ENCODE measurements around the gene BORCS8. TPM values are rescaled to one million over a fixed set of nuclear protein-coding genes. Genes with fewer than 3 reads are reported as not detected.

The BORCS8 gene
- total RNA-seq, 2 donors from 2014 or later: 18.0 to 26.9 TPM

- H3K27ac ChIP-seq: peak overlapping the region; percentile 62 to 68
- H3K9me3 ChIP-seq: no peaks in the 10 kb centered on the region
- TF ChIP-seq POLR2A (IDR thresholded peaks at IDR 0.05) (no peak), CTCF (IDR thresholded peaks at IDR 0.05) (no peak), POLR2AphosphoS5 (IDR thresholded peaks at IDR 0.05) (no peak)
- no peak for DNase-seq (ENCODE audit: low spot score)
- 9% methylated on average over 11 of the region's 11 CpGs for WGBS
- peak overlapping the region; percentile 44 to 53 for H3K4me3 ChIP-seq
- H3K27me3 ChIP-seq (replicated peaks; ENCODE audit: insufficient read depth): no peaks in the 10 kb centered on the region
- intact Hi-C loops (cut with DNase I): no loop called here
- H3K4me1 ChIP-seq (replicated peaks): peaks cover 8% of the 10 kb centered on the region
- H3K36me3 ChIP-seq: no peaks in the 10 kb centered on the region
Observed at GRCh38 chr19:19202707-19203011, 10.7 kb upstream of the BORCS8 start.

- Histone ChIP-seq H3K4me3 (peak overlapping the region; percentile 44 to 53), H3K27me3 (replicated peaks; ENCODE audit: insufficient read depth) (no peaks in the 10 kb centered on the region), H3K27ac (peak overlapping the region; percentile 62 to 68), H3K36me3 (no peaks in the 10 kb centered on the region), H3K9me3 (no peaks in the 10 kb centered on the region), H3K4me1 (replicated peaks) (peaks cover 8% of the 10 kb centered on the region)
- 73% methylated on average over 19 of the region's 19 CpGs for WGBS
- no peak for DNase-seq (ENCODE audit: low spot score)
- intact Hi-C loops (cut with DNase I): no loop called here
- TF ChIP-seq CTCF (IDR thresholded peaks at IDR 0.05): no peak
- TF ChIP-seq POLR2A (IDR thresholded peaks at IDR 0.05): no peak
- no peak for TF ChIP-seq POLR2AphosphoS5 (IDR thresholded peaks at IDR 0.05)
Observed at GRCh38 chr19:19201697-19202630, 10.0 kb upstream of the BORCS8 start.

GRCh38 chr19:19193926-19194325, 2.0 kb upstream of the BORCS8 start:
- H3K27ac ChIP-seq: peak overlapping the region in 1 of 2 donors; percentile 19
- TF ChIP-seq POLR2A (IDR thresholded peaks at IDR 0.05) (no peak), POLR2AphosphoS5 (IDR thresholded peaks at IDR 0.05) (no peak), CTCF (IDR thresholded peaks at IDR 0.05) (no peak)
- H3K4me1 ChIP-seq (replicated peaks): peaks cover 4% of the 10 kb centered on the region
- intact Hi-C loops (cut with DNase I): loop anchor here (5.0 kb wide), 1 partner anchor 128 kb away; the partner anchor contains the start of genes MAU2 and SUGP1
- no peaks in the 10 kb centered on the region for H3K9me3 ChIP-seq
- H3K36me3 ChIP-seq: no peaks in the 10 kb centered on the region
- no peak for DNase-seq (ENCODE audit: low spot score)
- no peak overlapping the region for H3K4me3 ChIP-seq
- WGBS: 84% methylated on average over 5 of the region's 5 CpGs
- no peaks in the 10 kb centered on the region for H3K27me3 ChIP-seq (replicated peaks; ENCODE audit: insufficient read depth)

GRCh38 chr19:19192910-19193423, 1.0 kb upstream of the BORCS8 start:
- no peak for TF ChIP-seq POLR2AphosphoS5 (IDR thresholded peaks at IDR 0.05)
- TF ChIP-seq CTCF (IDR thresholded peaks at IDR 0.05): no peak
- TF ChIP-seq POLR2A (IDR thresholded peaks at IDR 0.05): no peak
- H3K27me3 ChIP-seq (replicated peaks; ENCODE audit: insufficient read depth): no peaks in the 10 kb centered on the region
- H3K36me3 ChIP-seq: no peaks in the 10 kb centered on the region
- H3K4me1 ChIP-seq (replicated peaks): peaks cover 4% of the 10 kb centered on the region
- H3K9me3 ChIP-seq: no peaks in the 10 kb centered on the region
- H3K27ac ChIP-seq: peak overlapping the region; percentile 75 to 98
- WGBS: under 1% methylated on average over 22 of the region's 22 CpGs
- intact Hi-C loops (cut with DNase I): loop anchor here (5.0 kb wide), 1 partner anchor 129 kb away; the partner anchor contains the start of genes MAU2 and SUGP1
- peak overlapping the region; percentile 73 to 85 for H3K4me3 ChIP-seq
- DNase-seq (ENCODE audit: low spot score): no peak

Measured in prostate gland (tissue), 2 donors.